Parathyroid adenoma (tissue), 2 donors: ENCODE data around the gene LETM1.

Experiments used
- H2AFZ ChIP-seq: fragments of 300-600 bp; sonication (generic); one replicate; pipeline ENCODE4 v1.7.0; 2017; ENCODE audit warnings: antibody characterized with exemption, mild to moderate bottlenecking
- H3K27ac ChIP-seq: fragments of 300-600 bp; sonication (generic); one replicate; pipeline ENCODE4 v1.7.0; 2017
- H3K27me3 ChIP-seq: fragments of 300-600 bp; sonication (generic); one replicate; pipeline ENCODE4 v1.7.0; 2017; ENCODE audit warnings: low read length; ENCODE audit not compliant: control insufficient read depth, insufficient read depth
- H3K36me3 ChIP-seq: fragments of 300-600 bp; sonication (generic); one replicate; pipeline ENCODE4 v1.7.0; 2017; ENCODE audit warnings: low read length; ENCODE audit not compliant: control insufficient read depth, insufficient read depth
- H3K4me1 ChIP-seq: fragments of 300-600 bp; sonication (generic); one replicate; pipeline ENCODE4 v1.7.0; 2017; ENCODE audit warnings: control low read depth
- H3K4me2 ChIP-seq: fragments of 300-600 bp; sonication (generic); one replicate; pipeline ENCODE4 v1.7.0; 2017; ENCODE audit warnings: low read length
- H3K4me3 ChIP-seq: fragments of 300-600 bp; sonication (generic); one replicate; pipeline ENCODE4 v1.7.0; 2017; ENCODE audit warnings: low read depth, low read length
- H3K79me2 ChIP-seq: fragments of 300-600 bp; sonication (generic); one replicate; pipeline ENCODE4 v1.7.0; 2017; ENCODE audit warnings: control low read depth
- H3K9ac ChIP-seq: fragments of 300-600 bp; sonication (generic); one replicate; pipeline ENCODE4 v1.7.0; 2017; ENCODE audit warnings: mild to moderate bottlenecking
- H3K9me3 ChIP-seq: fragments of 300-600 bp; sonication (generic); one replicate; pipeline ENCODE4 v1.7.0; 2017; ENCODE audit warnings: low read length; ENCODE audit not compliant: control insufficient read depth
- TF ChIP-seq, protein P1 (sequence below): fragments of 300-600 bp; sonication (generic); IDR thresholded peaks from one replicate; pipeline ENCODE4 v1.7.0; 2017; ENCODE audit warnings: antibody characterized with exemption, mild to moderate bottlenecking
- donor health status: primary hyperparathyroidism.

Gene LETM1

DNA sequence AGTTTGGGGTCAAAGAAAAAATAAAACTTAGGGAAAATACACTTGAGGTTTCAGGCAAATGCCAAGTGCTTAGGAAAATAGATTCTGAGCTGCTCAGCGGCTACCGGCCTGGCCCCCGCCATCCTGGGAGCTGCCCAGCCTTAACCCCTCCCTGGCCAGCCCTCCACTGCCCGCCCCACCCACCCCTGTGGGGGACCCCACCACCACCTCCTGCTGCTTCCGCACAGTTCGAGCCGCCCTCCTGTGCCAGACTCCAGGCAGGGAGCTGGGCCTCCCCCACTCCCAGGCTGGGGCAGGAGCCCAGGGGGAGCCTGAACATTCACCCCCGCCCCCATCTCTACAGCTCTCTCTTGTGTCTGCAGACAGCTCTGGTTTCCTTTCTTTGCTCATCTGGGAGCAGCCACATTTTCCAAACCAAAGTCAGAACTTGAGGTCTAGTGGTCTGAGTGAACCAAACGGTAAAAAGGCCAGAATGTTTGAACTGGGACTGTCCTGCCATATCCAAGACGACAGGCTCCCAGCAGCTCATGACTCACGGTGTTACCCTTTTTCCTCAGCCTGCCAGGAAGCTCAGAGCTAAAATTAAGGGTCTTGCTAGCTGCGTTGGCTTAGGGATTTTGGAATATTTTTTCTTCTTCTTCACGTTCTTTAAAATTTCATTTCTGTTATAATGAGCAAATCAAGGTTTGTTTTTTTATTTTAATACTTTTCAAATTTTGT is 67.5 kb downstream of the LETM1 start:
- Histone ChIP-seq H2AFZ (no peak overlapping the region), H3K9ac (no peak overlapping the region), H3K4me2 (no peak overlapping the region), H3K4me3 (no peak overlapping the region), H3K79me2 (no peaks in the 10 kb centered on the region), H3K27me3 (no peaks in the 10 kb centered on the region), H3K9me3 (no peaks in the 10 kb centered on the region), H3K27ac (no peak overlapping the region), H3K36me3 (no peaks in the 10 kb centered on the region), H3K4me1 (no peaks in the 10 kb centered on the region)
- TF ChIP-seq, protein P1, sequence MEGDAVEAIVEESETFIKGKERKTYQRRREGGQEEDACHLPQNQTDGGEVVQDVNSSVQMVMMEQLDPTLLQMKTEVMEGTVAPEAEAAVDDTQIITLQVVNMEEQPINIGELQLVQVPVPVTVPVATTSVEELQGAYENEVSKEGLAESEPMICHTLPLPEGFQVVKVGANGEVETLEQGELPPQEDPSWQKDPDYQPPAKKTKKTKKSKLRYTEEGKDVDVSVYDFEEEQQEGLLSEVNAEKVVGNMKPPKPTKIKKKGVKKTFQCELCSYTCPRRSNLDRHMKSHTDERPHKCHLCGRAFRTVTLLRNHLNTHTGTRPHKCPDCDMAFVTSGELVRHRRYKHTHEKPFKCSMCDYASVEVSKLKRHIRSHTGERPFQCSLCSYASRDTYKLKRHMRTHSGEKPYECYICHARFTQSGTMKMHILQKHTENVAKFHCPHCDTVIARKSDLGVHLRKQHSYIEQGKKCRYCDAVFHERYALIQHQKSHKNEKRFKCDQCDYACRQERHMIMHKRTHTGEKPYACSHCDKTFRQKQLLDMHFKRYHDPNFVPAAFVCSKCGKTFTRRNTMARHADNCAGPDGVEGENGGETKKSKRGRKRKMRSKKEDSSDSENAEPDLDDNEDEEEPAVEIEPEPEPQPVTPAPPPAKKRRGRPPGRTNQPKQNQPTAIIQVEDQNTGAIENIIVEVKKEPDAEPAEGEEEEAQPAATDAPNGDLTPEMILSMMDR = no peak

DNA sequence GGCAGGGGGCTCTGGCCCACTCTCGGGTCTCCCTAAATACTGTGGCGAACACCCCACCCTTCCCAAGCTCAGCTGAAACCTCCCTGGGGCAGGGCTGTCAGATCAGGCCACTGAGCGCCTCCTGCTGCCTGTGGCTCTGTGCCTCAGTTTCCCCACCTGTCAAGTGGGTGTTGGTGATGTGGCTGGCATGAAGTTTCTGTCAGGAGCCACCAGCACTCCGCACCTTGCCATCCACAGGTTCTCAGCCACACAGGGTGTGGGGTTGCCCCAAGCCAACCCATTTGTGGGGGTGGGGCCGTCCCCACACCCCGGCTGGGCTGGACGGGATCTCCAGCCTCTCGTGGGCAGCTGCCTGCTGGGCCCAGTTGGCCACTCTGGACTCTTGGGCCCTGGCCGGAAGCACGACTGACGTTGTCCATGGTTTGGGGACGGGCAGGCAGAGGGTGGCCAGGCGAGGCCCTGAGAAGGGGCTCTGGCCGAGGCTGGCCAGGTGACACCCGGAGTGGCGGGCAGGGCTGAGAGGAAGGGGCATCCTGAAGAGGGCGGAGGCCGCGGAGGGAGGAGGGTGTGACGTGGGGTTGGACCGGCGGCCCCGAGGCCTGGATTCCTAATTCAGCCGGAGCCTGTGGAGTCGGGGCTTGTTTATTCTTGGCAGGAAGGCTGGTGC is 68.4 kb downstream of the LETM1 start:
- no peaks in the 10 kb centered on the region for H3K27me3 ChIP-seq
- no peaks in the 10 kb centered on the region for H3K79me2 ChIP-seq
- no peaks in the 10 kb centered on the region for H3K9me3 ChIP-seq
- H3K4me2 ChIP-seq = no peak overlapping the region
- H3K36me3 ChIP-seq = no peaks in the 10 kb centered on the region
- no peak overlapping the region for H3K4me3 ChIP-seq
- H2AFZ ChIP-seq = no peak overlapping the region
- H3K4me1 ChIP-seq = no peaks in the 10 kb centered on the region
- no peak overlapping the region for H3K27ac ChIP-seq
- no peak overlapping the region for H3K9ac ChIP-seq
- TF ChIP-seq, protein P1 = no peak

DNA sequence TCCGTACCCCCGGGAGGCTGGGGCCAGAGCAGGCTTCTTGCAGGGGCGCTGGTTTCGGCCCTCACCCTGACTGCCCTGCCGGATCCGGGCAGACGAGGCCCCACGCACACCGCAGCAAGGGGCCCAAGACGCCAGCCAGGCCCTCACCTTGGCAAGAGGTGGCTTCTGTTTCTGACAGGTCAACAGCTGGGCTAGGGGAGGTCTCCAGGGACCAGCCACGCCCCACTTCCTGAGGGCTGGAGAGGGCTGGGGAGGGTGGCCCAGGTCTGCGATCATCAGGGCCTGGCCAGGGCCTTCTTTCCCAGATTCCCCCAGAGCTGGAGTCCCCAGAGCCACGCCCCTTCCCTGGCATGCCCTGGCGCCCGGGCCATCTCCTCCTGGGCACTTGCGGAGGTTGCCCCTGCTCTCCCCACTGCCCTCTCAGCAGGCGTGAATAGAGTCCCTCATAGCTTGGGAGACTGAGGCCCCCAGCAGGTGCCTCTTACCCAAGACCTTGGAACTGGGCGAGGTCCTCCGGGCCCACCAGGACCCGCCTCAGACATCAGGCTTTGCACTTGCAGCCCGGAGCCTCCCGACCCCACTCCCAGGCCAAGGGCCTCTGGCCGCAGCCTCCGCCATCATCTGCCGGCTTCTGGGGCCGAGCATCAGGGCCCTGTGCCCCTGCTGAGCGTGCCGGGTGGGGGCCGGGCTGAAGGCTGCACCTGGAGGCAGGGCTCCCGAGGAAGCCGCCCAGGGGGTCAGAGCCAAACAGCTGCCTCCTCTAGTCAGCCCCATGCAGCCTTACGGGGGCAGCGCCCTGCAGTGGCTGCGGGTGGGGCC is 69.2 kb downstream of the LETM1 start:
- Histone ChIP-seq H2AFZ (no peak overlapping the region), H3K9ac (no peak overlapping the region), H3K4me3 (no peak overlapping the region), H3K36me3 (no peaks in the 10 kb centered on the region), H3K27ac (no peak overlapping the region), H3K4me1 (no peaks in the 10 kb centered on the region), H3K9me3 (no peaks in the 10 kb centered on the region), H3K27me3 (no peaks in the 10 kb centered on the region), H3K79me2 (no peaks in the 10 kb centered on the region), H3K4me2 (no peak overlapping the region)
- TF ChIP-seq, protein P1 = no peak

DNA sequence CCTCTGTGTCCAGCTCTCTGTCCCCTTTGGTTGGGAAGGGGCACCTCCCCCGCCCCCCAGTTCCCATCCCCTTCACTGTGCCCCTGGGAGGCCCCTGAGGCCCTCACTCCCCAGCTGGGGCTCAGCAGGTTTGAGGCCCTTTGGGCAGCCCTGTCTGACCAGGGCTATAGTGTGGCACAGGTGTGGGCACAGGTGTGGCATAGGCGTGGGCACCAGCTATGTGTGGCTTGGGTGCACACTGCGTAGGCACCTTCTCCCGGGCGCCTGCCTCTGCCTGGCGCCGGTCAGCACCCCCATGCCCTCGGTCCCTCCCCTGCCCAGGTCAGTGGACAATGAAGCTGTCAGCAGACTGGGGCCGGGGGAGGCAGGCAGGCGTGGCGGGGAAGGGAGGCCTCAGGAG is 70.4 kb downstream of the LETM1 start:
- TF ChIP-seq, protein P1 = no peak
- Histone ChIP-seq H3K36me3 (no peaks in the 10 kb centered on the region), H3K4me1 (no peaks in the 10 kb centered on the region), H2AFZ (no peak overlapping the region), H3K27ac (no peak overlapping the region), H3K9ac (no peak overlapping the region), H3K9me3 (no peaks in the 10 kb centered on the region), H3K79me2 (no peaks in the 10 kb centered on the region), H3K27me3 (no peaks in the 10 kb centered on the region), H3K4me3 (no peak overlapping the region), H3K4me2 (no peak overlapping the region)
